Tibial artery (tissue), 4 donors: Measurements from ENCODE around the gene TOR1B.
"Not testable (repeated sequence)": the region's sequence is repeated elsewhere in the genome, so short reads cannot be mapped to it uniquely, and the experiment has no call there.

Experiments used
- DNase-seq, 2 donors: peaks; one replicate each; pipeline ENCODE4 v3.0.0-alpha.2; 2019
- H3K27ac ChIP-seq, 2 donors: fragments of 200-600 bp; sonication (generic) in 1 of 2; 1 replicate in 1 of 2; 2 replicates in 1 of 2; pipeline ENCODE4 v1.5.1; 2018 to 2019; ENCODE audit warnings: mild to moderate bottlenecking in 1 of 2
- H3K27me3 ChIP-seq, 2 donors: fragments of 200-600 bp; sonication (generic) in 1 of 2; one replicate each; pipeline versions ENCODE4 v1.5.1 to v1.6.0; 2016 to 2019
- H3K36me3 ChIP-seq, 3 donors: fragments of 200-600 bp; sonication (generic) in 2 of 3; one replicate each; pipeline ENCODE4 v1.5.1; 2016 to 2019; ENCODE audit warnings: mild to moderate bottlenecking in 2 of 3
- H3K4me1 ChIP-seq, 4 donors: fragments of 200-600 bp; sonication (generic) in 2 of 4; 1 replicate in 3 of 4; 2 replicates in 1 of 4; pipeline ENCODE4 v1.5.1; 2016 to 2019
- H3K4me3 ChIP-seq, 2 donors: fragments of 200-600 bp; sonication (generic) in 1 of 2; 1 replicate in 1 of 2; 2 replicates in 1 of 2; pipeline ENCODE4 v1.5.1; 2018 to 2019; ENCODE audit warnings: mild to moderate bottlenecking in 2 of 2
- H3K9me3 ChIP-seq, 3 donors: fragments of 200-600 bp; sonication (generic) in 1 of 3; one replicate each; pipeline ENCODE4 v1.5.1; 2016 to 2019
- intact Hi-C: fragments of 100-400 bp; cut with DNase I; formaldehyde crosslinking; loops from one replicate; pipeline ENCODE4 v1.15.0; 2023; ENCODE audit warnings: low total_unique reads
- TF ChIP-seq, protein P1 (sequence below), 2 experiments: fragments of 200-600 bp in 1 of 2; fragments of 450-650 bp in 1 of 2; IDR thresholded peaks; one replicate each; pipeline ENCODE4 v1.5.1; 2017 to 2019; ENCODE audit warnings: antibody characterized with exemption in 2 of 2, mild to moderate bottlenecking in 1 of 2, moderate library complexity in 1 of 2

Gene TOR1B

DNA sequence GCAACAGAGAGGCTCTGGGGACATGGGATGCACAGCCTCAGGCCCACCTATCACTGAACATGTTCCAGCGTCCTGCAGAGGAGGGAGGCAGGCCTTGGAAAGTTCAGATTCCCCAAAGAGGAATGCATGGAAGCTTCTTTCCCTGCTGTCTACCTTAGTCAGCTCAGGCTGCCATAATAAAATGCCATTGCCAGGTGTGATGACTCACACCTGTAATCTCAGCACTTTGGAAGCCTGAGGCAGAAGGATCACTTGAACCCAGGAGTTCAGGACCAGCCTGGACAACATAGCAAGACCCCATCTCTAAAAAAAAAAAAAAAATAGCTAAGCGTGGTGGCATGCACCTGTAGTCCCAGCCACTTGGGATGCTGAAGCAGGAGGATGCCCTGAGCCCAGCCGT, 24.5 kb upstream of the TOR1B start:
- Histone ChIP-seq H3K36me3 (no peaks in the 10 kb centered on the region), H3K4me3 (no peak overlapping the region), H3K4me1 (peaks cover 0 to 16% (median 12%) of the 10 kb centered on the region in 4 donors), H3K27ac (no peak overlapping the region), H3K27me3 (no peaks in the 10 kb centered on the region), H3K9me3 (no peaks in the 10 kb centered on the region)
- TF ChIP-seq, protein P1, sequence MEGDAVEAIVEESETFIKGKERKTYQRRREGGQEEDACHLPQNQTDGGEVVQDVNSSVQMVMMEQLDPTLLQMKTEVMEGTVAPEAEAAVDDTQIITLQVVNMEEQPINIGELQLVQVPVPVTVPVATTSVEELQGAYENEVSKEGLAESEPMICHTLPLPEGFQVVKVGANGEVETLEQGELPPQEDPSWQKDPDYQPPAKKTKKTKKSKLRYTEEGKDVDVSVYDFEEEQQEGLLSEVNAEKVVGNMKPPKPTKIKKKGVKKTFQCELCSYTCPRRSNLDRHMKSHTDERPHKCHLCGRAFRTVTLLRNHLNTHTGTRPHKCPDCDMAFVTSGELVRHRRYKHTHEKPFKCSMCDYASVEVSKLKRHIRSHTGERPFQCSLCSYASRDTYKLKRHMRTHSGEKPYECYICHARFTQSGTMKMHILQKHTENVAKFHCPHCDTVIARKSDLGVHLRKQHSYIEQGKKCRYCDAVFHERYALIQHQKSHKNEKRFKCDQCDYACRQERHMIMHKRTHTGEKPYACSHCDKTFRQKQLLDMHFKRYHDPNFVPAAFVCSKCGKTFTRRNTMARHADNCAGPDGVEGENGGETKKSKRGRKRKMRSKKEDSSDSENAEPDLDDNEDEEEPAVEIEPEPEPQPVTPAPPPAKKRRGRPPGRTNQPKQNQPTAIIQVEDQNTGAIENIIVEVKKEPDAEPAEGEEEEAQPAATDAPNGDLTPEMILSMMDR (IDR thresholded peaks at IDR 0.05), result no peak
- DNase-seq, result no peak
- intact Hi-C loops, result no loop called here

DNA sequence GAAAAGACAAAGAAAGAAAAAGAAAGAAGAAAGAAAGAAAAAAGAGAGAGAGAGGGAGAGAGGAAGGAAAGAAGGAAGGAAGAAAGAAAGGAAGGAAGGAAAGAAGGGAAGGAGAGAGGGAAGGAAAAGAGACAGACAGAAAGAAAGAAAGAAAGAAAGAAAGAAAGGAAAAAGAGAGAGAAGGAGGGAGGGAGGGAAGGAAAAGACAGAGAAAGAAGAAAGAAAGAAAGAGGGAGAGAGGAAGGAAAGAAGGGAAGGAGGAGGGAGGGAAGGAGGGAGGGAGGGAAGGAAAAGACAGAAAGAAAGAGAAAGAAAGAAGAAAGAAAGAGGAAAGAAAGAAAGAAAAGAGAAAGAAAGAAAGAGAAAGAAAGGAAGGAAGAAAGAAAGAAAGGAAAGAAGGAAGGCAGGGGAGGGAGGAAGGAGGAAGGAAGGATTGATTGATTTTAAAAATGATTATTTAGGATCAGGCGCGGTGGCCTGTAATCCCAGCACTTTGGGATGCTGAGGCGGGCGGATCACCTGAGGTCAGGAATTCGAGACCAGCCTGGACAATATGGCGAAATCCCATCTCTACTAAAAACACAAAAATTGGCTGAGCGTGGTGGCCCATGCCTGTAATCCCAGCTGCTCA, 23.3 kb upstream of the TOR1B start:
- Histone ChIP-seq H3K27ac (no peak overlapping the region), H3K4me3 (no peak overlapping the region), H3K9me3 (no peaks in the 10 kb centered on the region), H3K27me3 (no peaks in the 10 kb centered on the region), H3K4me1 (peaks cover 0 to 16% (median 12%) of the 10 kb centered on the region in 4 donors), H3K36me3 (no peaks in the 10 kb centered on the region)
- TF ChIP-seq, protein P1 (IDR thresholded peaks at IDR 0.05), result no peak
- DNase-seq, result no peak
- intact Hi-C loops, result no loop called here

DNA sequence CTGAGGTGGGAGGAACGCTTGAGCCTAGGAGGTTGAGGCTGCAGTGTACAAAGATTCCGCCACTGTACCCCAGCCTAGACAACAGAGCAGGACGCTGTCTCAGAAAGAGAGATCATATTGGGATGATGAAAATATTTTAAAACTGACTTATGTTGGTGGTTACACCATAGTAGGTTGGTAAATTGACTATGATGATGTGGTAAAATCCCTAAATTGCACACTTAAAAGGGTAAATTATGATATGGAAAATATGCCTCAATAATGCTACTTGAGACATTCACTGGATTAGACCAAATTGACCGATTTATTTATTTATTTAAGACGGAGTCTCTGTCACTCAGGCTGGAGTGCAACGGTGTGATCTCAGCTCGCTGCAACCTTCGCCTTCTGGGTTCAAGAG, 21.9 kb upstream of the TOR1B start:
- Histone ChIP-seq H3K4me3 (no peak overlapping the region), H3K4me1 (peaks cover 0 to 16% (median 12%) of the 10 kb centered on the region in 4 donors), H3K9me3 (no peaks in the 10 kb centered on the region), H3K27me3 (no peaks in the 10 kb centered on the region), H3K36me3 (no peaks in the 10 kb centered on the region), H3K27ac (no peak overlapping the region)
- TF ChIP-seq, protein P1 (IDR thresholded peaks at IDR 0.05), result no peak
- intact Hi-C loops, result no loop called here
- no peak for DNase-seq

DNA sequence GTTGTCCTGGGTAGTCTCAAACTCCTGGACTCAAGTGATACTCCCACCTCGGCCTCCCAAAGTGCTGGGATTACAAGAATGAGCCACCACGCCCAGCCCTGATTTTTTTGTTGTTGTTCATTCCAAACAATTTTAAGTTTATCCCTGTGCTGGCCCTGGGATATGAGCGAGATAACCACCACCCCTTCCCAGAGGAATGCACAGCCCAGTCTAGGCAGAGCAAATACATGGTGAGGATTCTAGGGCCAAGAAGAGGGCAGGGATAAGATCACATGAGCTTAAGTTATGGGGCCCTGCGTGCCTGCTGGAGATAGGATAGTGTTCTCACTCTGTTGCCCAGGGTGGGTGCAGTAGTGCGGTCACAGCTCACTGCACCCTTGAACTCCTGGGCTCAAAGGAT, 21.0 kb upstream of the TOR1B start:
- TF ChIP-seq, protein P1 (IDR thresholded peaks at IDR 0.05), result no peak
- H3K9me3 ChIP-seq, result no peaks in the 10 kb centered on the region
- H3K27ac ChIP-seq, result no peak overlapping the region
- intact Hi-C loops, result no loop called here
- no peaks in the 10 kb centered on the region for H3K36me3 ChIP-seq
- H3K27me3 ChIP-seq, result no peaks in the 10 kb centered on the region
- no peak for DNase-seq
- H3K4me3 ChIP-seq, result no peak overlapping the region
- peaks cover 0 to 12% (median 8%) of the 10 kb centered on the region in 4 donors for H3K4me1 ChIP-seq

DNA sequence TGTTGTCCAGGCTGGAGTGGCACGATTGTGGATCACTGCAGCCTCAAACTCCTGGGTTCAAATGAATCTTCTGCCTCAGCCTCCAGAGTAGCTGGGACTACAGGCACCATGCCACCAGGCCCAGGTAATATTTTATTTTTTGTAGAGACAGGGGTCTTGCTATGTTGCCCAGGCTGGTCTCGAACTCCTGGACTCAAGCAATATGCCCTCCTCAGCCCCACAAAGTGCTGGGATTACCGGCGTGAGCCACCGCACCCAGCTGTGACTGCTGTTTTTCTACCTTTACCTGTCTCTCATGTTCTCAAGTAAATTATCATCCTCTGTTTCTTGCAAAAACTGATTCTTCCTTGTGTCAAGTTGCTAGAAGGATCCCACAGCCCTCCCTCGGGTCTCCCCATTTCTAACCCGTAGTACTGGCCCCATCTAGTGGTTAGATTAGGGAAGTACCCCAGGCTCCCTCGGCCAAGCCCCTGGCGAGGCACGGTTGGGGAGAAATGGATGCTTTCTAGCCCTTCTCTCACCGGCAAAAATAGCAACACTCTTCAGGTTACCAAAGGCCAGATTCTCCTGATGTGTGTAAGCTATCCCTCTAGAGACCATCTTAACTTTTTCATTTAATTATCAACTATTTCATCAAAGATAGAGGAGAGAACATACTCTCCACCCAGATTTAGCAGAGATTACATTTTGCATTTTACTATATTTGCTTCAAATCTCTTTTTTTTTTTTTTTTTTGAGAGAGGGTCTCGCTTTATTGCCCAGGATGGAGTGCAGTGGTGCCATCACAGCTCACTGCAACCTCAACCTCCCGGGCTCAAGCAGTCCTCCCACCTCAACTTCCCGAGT, 19.2 kb upstream of the TOR1B start:
- no peak overlapping the region for H3K27ac ChIP-seq
- intact Hi-C loops, result loop anchor here (1.0 to 2.0 kb wide), 2 partner anchors 47 to 141 kb away; partner anchors contain the start of gene ASB6

DNA sequence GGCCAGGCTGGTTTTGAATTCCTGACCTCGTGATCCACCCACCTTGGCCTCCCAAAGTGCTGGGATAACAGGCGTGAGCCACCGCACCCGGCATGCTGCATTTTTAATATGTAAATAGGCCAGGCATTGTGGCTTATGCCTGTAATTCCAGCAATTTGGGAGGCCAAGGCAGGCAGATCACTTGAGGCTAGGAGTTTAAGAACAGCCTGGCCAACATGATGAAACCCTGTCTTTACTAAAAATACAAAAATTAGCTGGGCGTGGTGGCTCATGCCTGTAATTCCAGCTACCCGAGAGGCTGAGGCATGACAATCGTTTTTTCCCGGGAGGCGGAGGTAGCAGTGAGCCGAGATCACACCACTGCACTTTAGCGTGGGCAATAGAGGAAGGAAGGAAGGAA, 18.0 kb upstream of the TOR1B start:
- intact Hi-C loops, result loop anchor here (1.0 to 2.0 kb wide), 2 partner anchors 48 to 143 kb away; partner anchors contain the start of gene ASB6
- not testable (repeated sequence) for H3K4me3 ChIP-seq, H3K36me3 ChIP-seq, H3K27me3 ChIP-seq, DNase-seq, H3K4me1 ChIP-seq, H3K27ac ChIP-seq, H3K9me3 ChIP-seq

More for the DNA sequence above, 19.2 kb upstream of the TOR1B start:
- peak; percentile 73 to 81 for DNase-seq
- Histone ChIP-seq H3K4me1 (no peaks in the 10 kb centered on the region), H3K9me3 (no peaks in the 10 kb centered on the region), H3K4me3 (no peak overlapping the region), H3K27me3 (no peaks in the 10 kb centered on the region), H3K36me3 (no peaks in the 10 kb centered on the region)
- TF ChIP-seq, protein P1 (IDR thresholded peaks at IDR 0.05), result peak; percentile 93 to 96
